Peyer's patch (tissue), 4 donors: ENCODE results near the gene CSPG4. TPM values are rescaled to one million over a fixed set of nuclear protein-coding genes. Genes with fewer than 3 reads are reported as not detected.
A peak's percentile ranks its signal among the peaks of the same experiment; 100 is the strongest.
"Not testable (repeated sequence)": the region's sequence is repeated elsewhere in the genome, so short reads cannot be mapped to it uniquely, and the experiment has no call there.

Source experiments
- DNase-seq, 3 donors: peaks; one replicate each; pipeline ENCODE4 v3.0.0-alpha.2; 2017 to 2019
- H3K27ac ChIP-seq, 4 donors: fragments of 200-600 bp; sonication (generic); one replicate each; pipeline ENCODE4 v1.5.1; 2016 to 2019
- H3K27me3 ChIP-seq, 2 donors: fragments of 200-600 bp; sonication (generic); one replicate each; pipeline ENCODE4 v1.5.1; 2019
- H3K36me3 ChIP-seq, 3 donors: fragments of 200-600 bp; sonication (generic); one replicate each; pipeline ENCODE4 v1.5.1; 2016 to 2019
- H3K4me1 ChIP-seq, 4 donors: fragments of 200-600 bp; sonication (generic); one replicate each; pipeline ENCODE4 v1.5.1; 2016 to 2019
- H3K4me3 ChIP-seq, 4 donors: fragments of 200-600 bp; sonication (generic); 1 replicate in 3 of 4; 2 replicates in 1 of 4; pipeline ENCODE4 v1.5.1; 2016 to 2019; ENCODE audit warnings: mild to moderate bottlenecking in 1 of 4
- H3K9me3 ChIP-seq, 4 donors: fragments of 200-600 bp; sonication (generic); one replicate each; pipeline ENCODE4 v1.5.1; 2016 to 2019; ENCODE audit warnings: mild to moderate bottlenecking in 1 of 4
- POLR2A ChIP-seq, 2 donors: fragments of 450-650 bp; IDR thresholded peaks; one replicate each; pipeline ENCODE4 v1.5.1; 2017; ENCODE audit warnings: antibody characterized with exemption in 2 of 2, mild to moderate bottlenecking in 2 of 2, moderate library complexity in 2 of 2
- total RNA-seq, 4 donors: library from RNA; depleted of rRNA; stranded (reverse); fragments of >200 nt; gene quantifications; one replicate each; pipeline ENCODE4 v1.1.0, GENCODE V29; 2016
- TF ChIP-seq, protein P1 (sequence below), 6 experiments: fragments of 450-650 bp in 4 of 6; fragments of 200-600 bp in 2 of 6; sonication (generic) in 1 of 6; IDR thresholded peaks; one replicate each; pipeline ENCODE4 v1.5.1; 2017 to 2019; ENCODE audit warnings: antibody characterized with exemption in 6 of 6, mild to moderate bottlenecking in 3 of 6, moderate library complexity in 1 of 6

Gene CSPG4
- total RNA-seq, 4 donors from 2014 or later, result 2.8 to 15.7 (median 6.3) TPM

DNA sequence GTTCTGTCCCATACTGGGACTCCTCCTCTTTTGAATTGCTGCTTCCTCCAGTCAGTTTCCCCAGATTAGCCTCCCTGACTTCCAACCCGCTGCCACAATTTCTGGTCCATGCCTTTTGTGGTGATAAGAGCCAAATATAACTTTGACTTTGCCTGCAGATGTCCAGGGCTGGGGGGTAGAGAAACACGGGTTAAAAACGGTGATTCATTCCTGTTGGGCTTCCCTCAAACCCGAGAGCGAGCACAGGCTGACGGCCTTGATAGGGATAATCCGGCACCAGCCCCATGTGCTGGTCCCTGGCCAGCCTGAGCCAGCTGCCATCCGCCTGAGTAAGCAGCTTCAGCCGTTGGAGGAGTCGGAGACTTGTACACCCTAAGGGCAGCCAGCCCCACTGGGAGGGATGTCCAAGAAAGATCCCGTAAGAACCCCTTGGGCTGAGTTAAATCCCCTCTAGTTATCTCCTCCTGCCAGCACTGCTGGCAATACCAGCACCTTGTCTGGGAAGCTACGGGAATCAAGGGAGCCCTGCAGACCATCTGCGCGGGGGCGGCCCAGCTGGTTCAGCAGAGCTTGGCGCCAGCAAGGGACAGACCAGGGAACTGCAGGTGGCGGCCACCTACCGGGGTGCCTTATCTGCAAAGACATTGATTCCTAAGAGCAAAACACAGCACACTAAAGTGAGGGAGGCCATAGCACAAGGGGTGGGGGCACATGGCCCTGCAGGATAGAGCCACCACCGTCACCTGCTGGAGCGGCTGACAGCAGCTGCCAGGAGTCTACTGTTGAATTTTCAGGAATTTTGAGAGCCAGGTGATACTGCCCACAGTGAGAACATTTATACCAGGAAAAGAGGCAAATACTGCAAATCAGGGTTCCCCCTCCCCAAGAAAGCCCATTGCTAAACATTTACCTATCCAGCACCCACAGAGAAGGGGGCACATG lies 18.1 kb downstream of the CSPG4 start:
- Histone ChIP-seq H3K27ac (peak overlapping the region in 2 of 4 donors; percentile 33 to 80), H3K36me3 (peaks cover 0 to 3% (median 0%) of the 10 kb centered on the region in 3 donors), H3K27me3 (no peaks in the 10 kb centered on the region), H3K9me3 (no peaks in the 10 kb centered on the region), H3K4me3 (no peak overlapping the region), H3K4me1 (peaks cover 0 to 34% (median 8%) of the 10 kb centered on the region in 4 donors)
- DNase-seq, result peak; percentile 26 to 70 (median 63)
- no peak for TF ChIP-seq POLR2A (IDR thresholded peaks at IDR 0.05)
- TF ChIP-seq, protein P1, sequence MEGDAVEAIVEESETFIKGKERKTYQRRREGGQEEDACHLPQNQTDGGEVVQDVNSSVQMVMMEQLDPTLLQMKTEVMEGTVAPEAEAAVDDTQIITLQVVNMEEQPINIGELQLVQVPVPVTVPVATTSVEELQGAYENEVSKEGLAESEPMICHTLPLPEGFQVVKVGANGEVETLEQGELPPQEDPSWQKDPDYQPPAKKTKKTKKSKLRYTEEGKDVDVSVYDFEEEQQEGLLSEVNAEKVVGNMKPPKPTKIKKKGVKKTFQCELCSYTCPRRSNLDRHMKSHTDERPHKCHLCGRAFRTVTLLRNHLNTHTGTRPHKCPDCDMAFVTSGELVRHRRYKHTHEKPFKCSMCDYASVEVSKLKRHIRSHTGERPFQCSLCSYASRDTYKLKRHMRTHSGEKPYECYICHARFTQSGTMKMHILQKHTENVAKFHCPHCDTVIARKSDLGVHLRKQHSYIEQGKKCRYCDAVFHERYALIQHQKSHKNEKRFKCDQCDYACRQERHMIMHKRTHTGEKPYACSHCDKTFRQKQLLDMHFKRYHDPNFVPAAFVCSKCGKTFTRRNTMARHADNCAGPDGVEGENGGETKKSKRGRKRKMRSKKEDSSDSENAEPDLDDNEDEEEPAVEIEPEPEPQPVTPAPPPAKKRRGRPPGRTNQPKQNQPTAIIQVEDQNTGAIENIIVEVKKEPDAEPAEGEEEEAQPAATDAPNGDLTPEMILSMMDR (IDR thresholded peaks at IDR 0.05), result peak in 4 of 6 experiments; percentile 22 to 46 (median 36)

DNA sequence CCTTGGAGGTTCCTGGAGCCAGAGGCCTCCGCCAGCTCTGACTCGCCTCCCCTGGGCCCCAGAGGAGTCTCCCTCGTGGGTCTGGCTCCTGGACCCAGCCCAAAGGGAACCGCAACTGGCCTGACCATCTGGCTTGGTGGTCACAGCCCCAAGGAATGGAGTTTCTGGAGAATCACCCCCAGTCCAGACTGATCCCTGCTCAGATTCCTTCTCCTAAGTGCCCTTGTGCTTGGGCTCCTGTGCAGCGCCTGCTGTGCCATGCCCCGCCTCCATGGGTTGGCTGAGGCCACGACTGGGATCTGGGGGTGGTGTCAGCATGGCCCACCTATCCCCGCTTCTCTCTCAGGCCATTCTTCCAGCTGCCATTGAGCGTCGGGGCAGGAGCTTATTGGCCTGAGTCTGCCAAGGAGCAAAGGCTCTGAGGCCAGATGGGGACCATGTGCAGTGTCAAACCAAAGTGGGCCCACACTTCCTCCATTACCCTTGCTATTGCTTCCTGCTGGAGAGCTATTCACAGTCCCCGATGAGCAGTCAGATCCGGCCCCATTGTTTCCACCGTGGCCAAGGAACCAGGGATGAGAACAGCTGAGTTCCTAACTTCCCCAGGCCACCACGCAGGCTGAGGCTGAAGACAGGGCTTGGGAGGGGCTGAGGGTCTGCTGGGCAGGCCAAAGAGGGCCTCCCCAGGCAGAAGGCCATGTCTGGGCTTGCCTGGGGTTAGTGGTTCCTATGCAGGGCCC lies 19.0 kb downstream of the CSPG4 start:
- Histone ChIP-seq H3K27me3 (no peaks in the 10 kb centered on the region), H3K9me3 (no peaks in the 10 kb centered on the region), H3K36me3 (peaks cover 0 to 5% (median 0%) of the 10 kb centered on the region in 3 donors), H3K27ac (peak overlapping the region in 2 of 4 donors; percentile 33 to 80), H3K4me1 (peaks cover 0 to 31% (median 8%) of the 10 kb centered on the region in 4 donors), H3K4me3 (no peak overlapping the region)
- no peak for DNase-seq
- TF ChIP-seq POLR2A (IDR thresholded peaks at IDR 0.05), result no peak
- TF ChIP-seq, protein P1 (IDR thresholded peaks at IDR 0.05), result no peak

GRCh38 chr15:75693028-75693427 lies 19.6 kb downstream of the CSPG4 start:
- Histone ChIP-seq H3K27ac (peak overlapping the region in 1 of 4 donors; percentile 33), H3K4me1 (peaks cover 0 to 31% (median 8%) of the 10 kb centered on the region in 4 donors)
- H3K4me3 ChIP-seq, H3K36me3 ChIP-seq, H3K27me3 ChIP-seq, DNase-seq, H3K9me3 ChIP-seq: not testable (repeated sequence)

- H3K36me3 ChIP-seq, H3K4me3 ChIP-seq, H3K27ac ChIP-seq, H3K27me3 ChIP-seq, H3K9me3 ChIP-seq, DNase-seq: not testable (repeated sequence)
- peaks cover 0 to 27% (median 8%) of the 10 kb centered on the region in 4 donors for H3K4me1 ChIP-seq
Measured at GRCh38 chr15:75692311-75692710, 20.3 kb downstream of the CSPG4 start.

DNA sequence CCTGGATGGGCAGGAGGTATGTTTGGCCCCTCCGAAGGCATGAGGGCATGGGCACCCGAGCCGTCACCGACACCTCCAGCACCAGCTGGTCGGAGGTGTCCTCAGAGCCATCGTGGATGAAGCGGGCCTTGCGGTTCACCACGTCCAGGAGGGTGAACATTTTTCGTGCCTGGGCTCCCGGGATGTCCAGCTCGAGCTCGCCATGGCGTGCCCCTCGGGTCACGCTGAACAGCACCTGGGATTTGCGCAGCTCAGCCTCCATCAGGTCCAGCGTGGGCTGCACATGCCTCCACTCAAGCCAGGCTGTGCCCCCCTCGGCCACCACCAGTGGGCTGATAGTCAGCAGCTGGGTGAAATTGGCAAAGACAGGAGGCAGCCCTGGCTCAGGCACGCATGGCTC lies 23.2 kb downstream of the CSPG4 start:
- Histone ChIP-seq H3K36me3 (peaks cover 0 to 14% (median 0%) of the 10 kb centered on the region in 3 donors), H3K4me1 (peaks cover 0 to 11% (median 4%) of the 10 kb centered on the region in 4 donors)
- H3K27ac ChIP-seq, H3K27me3 ChIP-seq, DNase-seq, H3K9me3 ChIP-seq, H3K4me3 ChIP-seq: not testable (repeated sequence)

DNA sequence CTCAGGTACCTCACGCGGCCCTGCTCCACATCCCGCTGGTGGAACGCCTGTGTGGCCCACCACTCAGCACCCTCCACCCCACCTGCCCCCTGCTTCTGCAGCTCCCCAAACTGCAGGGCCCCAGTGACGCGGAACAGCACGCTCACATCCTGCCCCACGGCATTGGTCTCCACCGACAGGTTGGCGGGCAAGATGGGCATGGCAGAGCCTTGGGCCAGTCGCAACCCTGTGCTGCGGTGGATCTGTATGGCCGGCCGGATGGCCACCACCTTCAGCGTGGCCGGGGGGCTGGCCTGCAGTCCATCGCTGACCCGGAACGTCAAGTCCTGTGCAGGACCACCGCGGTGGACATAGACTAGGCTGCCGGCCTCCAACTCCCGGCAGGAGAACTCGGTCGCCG lies 23.8 kb downstream of the CSPG4 start:
- Histone ChIP-seq H3K9me3 (no peaks in the 10 kb centered on the region), H3K27ac (no peak overlapping the region), H3K36me3 (peaks cover 0 to 14% (median 0%) of the 10 kb centered on the region in 3 donors), H3K27me3 (no peaks in the 10 kb centered on the region), H3K4me3 (no peak overlapping the region), H3K4me1 (peaks cover 0 to 8% (median 2%) of the 10 kb centered on the region in 4 donors)
- no peak for DNase-seq
- no peak for TF ChIP-seq POLR2A (IDR thresholded peaks at IDR 0.05)
- TF ChIP-seq, protein P1 (IDR thresholded peaks at IDR 0.05), result no peak

GRCh38 chr15:75688278-75688557 lies 24.4 kb downstream of the CSPG4 start:
- no peaks in the 10 kb centered on the region for H3K9me3 ChIP-seq
- no peak overlapping the region for H3K27ac ChIP-seq
- no peak for DNase-seq
- H3K27me3 ChIP-seq, result no peaks in the 10 kb centered on the region
- peaks cover 0 to 6% (median 0%) of the 10 kb centered on the region in 4 donors for H3K4me1 ChIP-seq
- no peak overlapping the region for H3K4me3 ChIP-seq
- TF ChIP-seq, protein P1 (IDR thresholded peaks at IDR 0.05), result no peak
- TF ChIP-seq POLR2A (IDR thresholded peaks at IDR 0.05), result no peak
- peaks cover 0 to 14% (median 0%) of the 10 kb centered on the region in 3 donors for H3K36me3 ChIP-seq
